GM12865 (cell line): ENCODE results near the gene LPP.

Source experiments
- DNase-seq: peaks from one replicate; pipeline ENCODE4 v3.0.0; 2010; ENCODE audit warnings: low read depth
- H3K4me3 ChIP-seq: 2 replicates; pipeline ENCODE4 v1.5.1; 2011; ENCODE audit warnings: mild to moderate bottlenecking, low read depth, low read length, control low read depth
- TF ChIP-seq, protein P1 (sequence below): IDR thresholded peaks from 2 replicates; pipeline ENCODE4 v1.5.1; 2011; ENCODE audit warnings: low read length, control low read depth, low read depth, inconsistent platforms; ENCODE audit not compliant: insufficient read depth; ENCODE audit errors: missing control alignments

Gene LPP

GRCh38 chr3:188292251-188292650, 138.3 kb downstream of the LPP start:
- no peak for DNase-seq
- TF ChIP-seq, protein P1, sequence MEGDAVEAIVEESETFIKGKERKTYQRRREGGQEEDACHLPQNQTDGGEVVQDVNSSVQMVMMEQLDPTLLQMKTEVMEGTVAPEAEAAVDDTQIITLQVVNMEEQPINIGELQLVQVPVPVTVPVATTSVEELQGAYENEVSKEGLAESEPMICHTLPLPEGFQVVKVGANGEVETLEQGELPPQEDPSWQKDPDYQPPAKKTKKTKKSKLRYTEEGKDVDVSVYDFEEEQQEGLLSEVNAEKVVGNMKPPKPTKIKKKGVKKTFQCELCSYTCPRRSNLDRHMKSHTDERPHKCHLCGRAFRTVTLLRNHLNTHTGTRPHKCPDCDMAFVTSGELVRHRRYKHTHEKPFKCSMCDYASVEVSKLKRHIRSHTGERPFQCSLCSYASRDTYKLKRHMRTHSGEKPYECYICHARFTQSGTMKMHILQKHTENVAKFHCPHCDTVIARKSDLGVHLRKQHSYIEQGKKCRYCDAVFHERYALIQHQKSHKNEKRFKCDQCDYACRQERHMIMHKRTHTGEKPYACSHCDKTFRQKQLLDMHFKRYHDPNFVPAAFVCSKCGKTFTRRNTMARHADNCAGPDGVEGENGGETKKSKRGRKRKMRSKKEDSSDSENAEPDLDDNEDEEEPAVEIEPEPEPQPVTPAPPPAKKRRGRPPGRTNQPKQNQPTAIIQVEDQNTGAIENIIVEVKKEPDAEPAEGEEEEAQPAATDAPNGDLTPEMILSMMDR = no peak
- no peak overlapping the region for H3K4me3 ChIP-seq

GRCh38 chr3:188292827-188293226, 138.9 kb downstream of the LPP start:
- TF ChIP-seq, protein P1 = no peak
- DNase-seq = no peak
- H3K4me3 ChIP-seq = no peak overlapping the region

- TF ChIP-seq, protein P1 = no peak
- no peak for DNase-seq
- H3K4me3 ChIP-seq = no peak overlapping the region
These were observed 140.2 kb downstream of the LPP start for GRCh38 chr3:188294113-188294512.

- TF ChIP-seq, protein P1 = no peak
- DNase-seq = no peak
- no peak overlapping the region for H3K4me3 ChIP-seq
These were observed 141.0 kb downstream of the LPP start for GRCh38 chr3:188294823-188295487.

DNA sequence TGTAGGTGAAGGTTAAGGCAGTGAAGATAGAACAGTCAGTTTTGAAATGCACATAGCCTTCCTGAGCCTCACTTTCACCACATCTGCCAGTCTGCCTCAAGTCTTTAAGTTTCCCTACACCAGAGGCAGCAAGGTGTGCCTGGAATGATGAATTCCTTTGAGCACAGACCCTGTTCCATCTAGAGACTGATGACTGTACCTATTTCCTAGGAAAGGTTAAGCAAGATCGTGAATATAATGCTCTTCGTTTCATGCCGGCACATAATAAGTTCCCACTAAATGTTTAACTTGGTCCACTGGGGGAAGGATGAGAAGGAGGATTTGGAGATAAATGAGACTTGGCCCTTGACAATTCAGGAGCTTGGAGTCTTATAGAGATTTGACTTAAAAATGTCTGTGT, 141.9 kb downstream of the LPP start:
- TF ChIP-seq, protein P1 = no peak
- H3K4me3 ChIP-seq = no peak overlapping the region
- DNase-seq = no peak

DNA sequence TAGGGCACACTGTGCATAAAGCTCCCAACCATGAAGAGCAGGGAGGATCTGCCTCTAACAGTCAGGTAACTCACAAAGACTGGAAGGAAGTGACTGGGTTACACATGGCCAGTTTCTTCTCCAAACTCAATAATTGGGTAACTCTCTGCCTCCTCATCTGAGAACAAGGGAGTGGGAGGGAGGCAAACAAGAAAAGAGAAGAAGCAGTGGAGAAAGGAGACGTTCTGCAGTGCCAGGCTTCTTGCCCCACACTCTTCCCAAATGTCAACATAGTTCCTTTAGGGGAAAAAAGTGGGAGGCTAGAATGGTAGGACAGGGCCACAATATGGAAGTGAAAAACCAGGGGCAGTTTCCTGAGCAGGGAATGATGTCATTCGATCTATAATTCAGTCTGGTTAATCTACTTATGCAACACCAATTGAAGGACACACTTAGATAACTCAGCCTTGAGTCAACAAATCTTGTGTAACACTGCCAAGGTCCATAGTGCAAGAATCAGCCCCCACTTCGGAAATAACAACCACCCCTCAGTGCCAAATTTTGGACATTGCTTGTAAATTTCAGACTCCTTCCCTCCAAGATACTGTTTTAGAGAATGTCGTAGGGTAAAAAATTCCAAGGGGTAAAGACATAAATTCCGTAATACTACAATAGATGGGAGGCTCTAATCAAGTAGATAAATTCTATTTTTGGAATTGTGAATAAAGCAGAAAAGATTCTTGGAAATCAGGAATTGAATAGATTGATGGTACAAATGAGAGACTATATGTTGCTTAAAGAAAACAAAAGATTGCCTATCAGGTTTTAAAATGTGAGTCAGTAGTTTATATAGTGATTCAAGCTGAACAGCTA, 143.0 kb downstream of the LPP start:
- TF ChIP-seq, protein P1 = no peak
- no peak overlapping the region for H3K4me3 ChIP-seq
- DNase-seq = no peak

- TF ChIP-seq, protein P1 = no peak
- no peak overlapping the region for H3K4me3 ChIP-seq
- no peak for DNase-seq
These were observed 144.6 kb downstream of the LPP start for GRCh38 chr3:188298585-188298984.
